Liver (tissue), 9 donors: ENCODE data around the gene KLHDC10. TPM values are rescaled to one million over a fixed set of nuclear protein-coding genes. Genes with fewer than 3 reads are reported as not detected.
"Not testable (repeated sequence)": the region's sequence is repeated elsewhere in the genome, so short reads cannot be mapped to it uniquely, and the experiment has no call there.

Experiments
- DNase-seq: peaks from one replicate; pipeline ENCODE4 v3.0.0-alpha.2; 2017; ENCODE audit warnings: low spot score
- H3K27ac ChIP-seq, 2 donors: one replicate each; pipeline ENCODE4 v1.7.0; 2013; ENCODE audit warnings: inconsistent platforms in 2 of 2, low read length in 2 of 2, control low read depth in 1 of 2, low read depth in 1 of 2, mild to moderate bottlenecking in 1 of 2
- H3K27me3 ChIP-seq, 4 donors: one replicate each; pipeline versions ENCODE4 v1.6.1 to v1.7.0; 2013; ENCODE audit warnings: low read length in 3 of 4, inconsistent platforms in 1 of 4, mild to moderate bottlenecking in 1 of 4, moderate library complexity in 1 of 4; ENCODE audit not compliant: control insufficient read depth in 4 of 4, insufficient read depth in 4 of 4
- H3K36me3 ChIP-seq, 4 donors: one replicate each; pipeline versions ENCODE4 v1.6.1 to v1.7.0; 2013; ENCODE audit warnings: low read length in 3 of 4, mild to moderate bottlenecking in 3 of 4, low read depth in 1 of 4, moderate library complexity in 1 of 4; ENCODE audit not compliant: control insufficient read depth in 4 of 4, insufficient read depth in 3 of 4
- H3K4me1 ChIP-seq, 4 donors: one replicate each; pipeline versions ENCODE4 v1.6.1 to v1.7.0; 2013; ENCODE audit warnings: low read length in 3 of 4, mild to moderate bottlenecking in 3 of 4, moderate library complexity in 1 of 4; ENCODE audit not compliant: control insufficient read depth in 4 of 4, insufficient read depth in 4 of 4
- H3K4me3 ChIP-seq, 3 donors: one replicate each; pipeline versions ENCODE4 v1.6.1 to v1.7.0; 2013; ENCODE audit warnings: low read length in 3 of 3, control low read depth in 1 of 3, low read depth in 1 of 3, mild to moderate bottlenecking in 1 of 3
- H3K9ac ChIP-seq, 2 donors: one replicate each; pipeline ENCODE4 v1.7.0; 2013; ENCODE audit warnings: low read length in 2 of 2, mild to moderate bottlenecking in 2 of 2, moderate library complexity in 2 of 2, control low read depth in 1 of 2, low read depth in 1 of 2
- H3K9me3 ChIP-seq, 4 donors: one replicate each; pipeline versions ENCODE4 v1.6.1 to v1.7.0; 2013; ENCODE audit warnings: low read length in 3 of 4; ENCODE audit not compliant: control insufficient read depth in 4 of 4
- ATF3 ChIP-seq: IDR thresholded peaks from 2 replicates; pipeline ENCODE4 v1.6.1; 2016; ENCODE audit warnings: antibody characterized with exemption
- EGR1 ChIP-seq, 2 donors: IDR thresholded peaks; 2 replicates each; pipeline ENCODE4 v1.6.1; 2016 to 2018; ENCODE audit warnings: antibody characterized with exemption in 2 of 2, low read depth in 2 of 2
- FOXA1 ChIP-seq: IDR thresholded peaks from 2 replicates; pipeline ENCODE4 v1.6.1; 2016; ENCODE audit warnings: antibody characterized with exemption
- FOXA2 ChIP-seq: IDR thresholded peaks from 2 replicates; pipeline ENCODE4 v1.6.1; 2016; ENCODE audit warnings: antibody characterized with exemption
- HNF4A ChIP-seq, 2 donors: conservative IDR thresholded peaks; 2 replicates each; pipeline ENCODE4 v1.6.1; 2016; ENCODE audit warnings: antibody characterized with exemption in 2 of 2, mild to moderate bottlenecking in 2 of 2
- JUND ChIP-seq, 2 donors: IDR thresholded peaks; 2 replicates each; pipeline ENCODE4 v1.6.1; 2016; ENCODE audit warnings: antibody characterized with exemption in 2 of 2
- MAX ChIP-seq: IDR thresholded peaks from 2 replicates; pipeline ENCODE4 v1.6.1; 2016; ENCODE audit warnings: antibody characterized with exemption
- RAD21 ChIP-seq, 2 donors: IDR thresholded peaks; 2 replicates each; pipeline ENCODE4 v1.6.1; 2016; ENCODE audit warnings: antibody characterized with exemption in 2 of 2, mild to moderate bottlenecking in 2 of 2
- REST ChIP-seq: IDR thresholded peaks from 2 replicates; pipeline ENCODE4 v1.6.1; 2016; ENCODE audit warnings: antibody characterized with exemption, mild to moderate bottlenecking
- RXRA ChIP-seq, 2 donors: IDR thresholded peaks; 2 replicates each; pipeline ENCODE4 v1.6.1; 2017 to 2018; ENCODE audit warnings: antibody characterized with exemption in 2 of 2, mild to moderate bottlenecking in 1 of 2
- SP1 ChIP-seq: IDR thresholded peaks from 2 replicates; pipeline ENCODE4 v1.6.1; 2018; ENCODE audit warnings: antibody characterized with exemption, mild to moderate bottlenecking
- TAF1 ChIP-seq: conservative IDR thresholded peaks from 2 replicates; pipeline ENCODE4 v1.6.1; 2016; ENCODE audit warnings: antibody characterized with exemption, mild to moderate bottlenecking
- YY1 ChIP-seq: IDR thresholded peaks from 2 replicates; pipeline ENCODE4 v1.6.1; 2016; ENCODE audit warnings: antibody characterized with exemption, mild to moderate bottlenecking
- WGBS: extraction: QIAGEN DNeasy Blood & Tissue Kit; methylation state at CpG from one replicate; pipeline ENCODE4 v1.1.7; 2013; 5-methylcytosine and 5-hydroxymethylcytosine counted together
- polyA plus RNA-seq, 2 donors: library from polyadenylated mRNA; stranded (reverse) in 1 of 2; unstranded in 1 of 2; fragments of 200-250 nt in 1 of 2; fragments of >200 nt in 1 of 2; fragmentation: Nextera tagmentation in 1 of 2; extraction: Ambion mirVana in 1 of 2; gene quantifications; one replicate each; pipeline versions ENCODE4 v1.2.1 to v1.2.3, GENCODE V29; 2013 to 2015
- total RNA-seq, 2 donors: library from RNA; depleted of rRNA; stranded (reverse); fragments of >200 nt; gene quantifications; one replicate each; pipeline ENCODE4 v1.2.3, GENCODE V29; 2014
- TF ChIP-seq, protein P1 (sequence below): IDR thresholded peaks from 2 replicates; pipeline ENCODE4 v1.6.1; 2016; ENCODE audit warnings: antibody characterized with exemption
- TF ChIP-seq, protein P2 (sequence below): fragments of 150-350 bp; IDR thresholded peaks from 2 replicates; pipeline ENCODE4 v1.5.1; 2017; ENCODE audit warnings: improper control_type of control experiment, low read depth, low read length; ENCODE audit not compliant: missing input control
- donor health status: healthy.
- donor health status: healthy.
- donor health status: healthy.
- donor health status: healthy.
- donor health status: healthy.

The KLHDC10 gene
- total and polyA plus RNA-seq, 4 donors = 10.8 to 31.2 (median 17.4) TPM

DNA sequence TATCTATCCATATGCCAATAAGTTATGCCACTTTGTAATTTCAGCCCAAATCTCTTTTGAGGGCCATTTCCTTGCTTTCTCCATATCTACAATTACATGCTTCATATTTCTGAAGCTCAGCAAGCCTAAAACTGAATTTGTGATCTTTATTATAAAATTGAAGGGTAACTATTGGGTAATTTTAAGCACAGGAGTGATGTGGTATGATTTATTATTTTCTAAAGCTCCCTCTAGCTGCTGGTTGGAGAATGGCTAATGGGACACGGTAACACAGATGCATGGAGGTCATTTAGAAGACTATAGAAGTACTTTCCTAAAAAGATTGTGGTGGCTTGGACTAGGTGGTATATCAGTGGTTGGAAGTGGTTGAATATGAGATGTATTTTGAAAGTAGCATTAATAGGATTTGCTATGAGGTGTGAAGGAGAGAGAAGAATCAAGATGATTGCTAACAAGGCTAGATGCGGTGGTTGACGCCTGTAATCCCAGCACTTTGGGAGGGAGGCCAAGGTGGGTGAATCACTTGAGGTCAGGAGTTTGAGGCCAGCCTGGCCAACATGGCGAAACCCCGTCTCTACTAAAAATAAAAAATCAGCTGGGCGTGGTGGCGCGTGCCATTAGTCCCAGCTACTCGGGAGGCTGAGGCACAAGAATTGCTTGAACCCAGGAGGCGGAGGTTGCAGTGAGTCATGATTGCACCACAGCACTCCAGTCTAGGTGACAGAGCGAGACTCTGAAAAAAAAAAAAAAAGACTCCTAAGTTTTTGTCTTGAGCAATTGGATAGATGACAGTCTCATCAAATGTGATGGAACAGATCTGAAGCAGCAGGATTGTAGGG is 13.9 kb downstream of the KLHDC10 start:
- Histone ChIP-seq H3K9ac (no peak overlapping the region), H3K27me3 (no peaks in the 10 kb centered on the region), H3K36me3 (peaks cover 0 to 1% (median 0%) of the 10 kb centered on the region in 4 donors), H3K9me3 (no peaks in the 10 kb centered on the region), H3K4me1 (peaks cover 0 to 7% (median 2%) of the 10 kb centered on the region in 4 donors), H3K4me3 (no peak overlapping the region), H3K27ac (no peak overlapping the region)
- no peak for DNase-seq
- 94% methylated on average over 11 of the region's 11 CpGs for WGBS
- TF ChIP-seq SP1 = no peak
- TF ChIP-seq, protein P1, sequence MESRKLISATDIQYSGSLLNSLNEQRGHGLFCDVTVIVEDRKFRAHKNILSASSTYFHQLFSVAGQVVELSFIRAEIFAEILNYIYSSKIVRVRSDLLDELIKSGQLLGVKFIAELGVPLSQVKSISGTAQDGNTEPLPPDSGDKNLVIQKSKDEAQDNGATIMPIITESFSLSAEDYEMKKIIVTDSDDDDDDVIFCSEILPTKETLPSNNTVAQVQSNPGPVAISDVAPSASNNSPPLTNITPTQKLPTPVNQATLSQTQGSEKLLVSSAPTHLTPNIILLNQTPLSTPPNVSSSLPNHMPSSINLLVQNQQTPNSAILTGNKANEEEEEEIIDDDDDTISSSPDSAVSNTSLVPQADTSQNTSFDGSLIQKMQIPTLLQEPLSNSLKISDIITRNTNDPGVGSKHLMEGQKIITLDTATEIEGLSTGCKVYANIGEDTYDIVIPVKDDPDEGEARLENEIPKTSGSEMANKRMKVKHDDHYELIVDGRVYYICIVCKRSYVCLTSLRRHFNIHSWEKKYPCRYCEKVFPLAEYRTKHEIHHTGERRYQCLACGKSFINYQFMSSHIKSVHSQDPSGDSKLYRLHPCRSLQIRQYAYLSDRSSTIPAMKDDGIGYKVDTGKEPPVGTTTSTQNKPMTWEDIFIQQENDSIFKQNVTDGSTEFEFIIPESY = no peak
- TF ChIP-seq HNF4A (conservative IDR thresholded peaks at IDR 0.05) = no peak
- TF ChIP-seq JUND (IDR thresholded peaks at IDR 0.05) = no peak
- TF ChIP-seq ATF3 = no peak
- TF ChIP-seq YY1 = no peak
- peak; percentile 28 to 64 for TF ChIP-seq RAD21 (IDR thresholded peaks at IDR 0.05)
- TF ChIP-seq EGR1 (IDR thresholded peaks at IDR 0.05; ENCODE audit: low read depth in 2 of 2) = no peak
- no peak for TF ChIP-seq REST
- no peak for TF ChIP-seq TAF1
- no peak for TF ChIP-seq MAX
- no peak for TF ChIP-seq FOXA1
- TF ChIP-seq, protein P2, sequence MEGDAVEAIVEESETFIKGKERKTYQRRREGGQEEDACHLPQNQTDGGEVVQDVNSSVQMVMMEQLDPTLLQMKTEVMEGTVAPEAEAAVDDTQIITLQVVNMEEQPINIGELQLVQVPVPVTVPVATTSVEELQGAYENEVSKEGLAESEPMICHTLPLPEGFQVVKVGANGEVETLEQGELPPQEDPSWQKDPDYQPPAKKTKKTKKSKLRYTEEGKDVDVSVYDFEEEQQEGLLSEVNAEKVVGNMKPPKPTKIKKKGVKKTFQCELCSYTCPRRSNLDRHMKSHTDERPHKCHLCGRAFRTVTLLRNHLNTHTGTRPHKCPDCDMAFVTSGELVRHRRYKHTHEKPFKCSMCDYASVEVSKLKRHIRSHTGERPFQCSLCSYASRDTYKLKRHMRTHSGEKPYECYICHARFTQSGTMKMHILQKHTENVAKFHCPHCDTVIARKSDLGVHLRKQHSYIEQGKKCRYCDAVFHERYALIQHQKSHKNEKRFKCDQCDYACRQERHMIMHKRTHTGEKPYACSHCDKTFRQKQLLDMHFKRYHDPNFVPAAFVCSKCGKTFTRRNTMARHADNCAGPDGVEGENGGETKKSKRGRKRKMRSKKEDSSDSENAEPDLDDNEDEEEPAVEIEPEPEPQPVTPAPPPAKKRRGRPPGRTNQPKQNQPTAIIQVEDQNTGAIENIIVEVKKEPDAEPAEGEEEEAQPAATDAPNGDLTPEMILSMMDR = peak; percentile 45
- TF ChIP-seq RXRA (IDR thresholded peaks at IDR 0.05) = no peak
- TF ChIP-seq FOXA2 = no peak

DNA sequence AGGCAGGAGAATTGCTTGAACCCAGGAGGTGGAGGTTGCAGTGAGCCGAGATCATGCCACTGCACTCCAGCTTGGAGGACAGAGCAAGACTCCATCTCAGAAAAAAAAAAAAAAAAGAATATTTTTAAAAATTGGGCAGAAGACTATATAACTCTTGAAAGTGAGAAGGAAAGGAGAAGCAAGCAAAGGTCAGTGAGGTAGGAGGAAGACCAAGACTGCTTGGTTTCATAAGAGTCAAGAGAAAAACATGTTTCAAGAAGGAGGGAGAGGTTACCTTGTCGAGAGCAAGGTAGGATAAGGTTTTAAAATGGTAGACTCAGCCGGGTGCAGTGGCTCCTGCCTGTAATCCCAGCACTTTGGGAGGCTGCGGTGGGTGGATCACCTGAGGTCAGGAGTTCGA is 14.9 kb downstream of the KLHDC10 start:
- not testable (repeated sequence) for DNase-seq, H3K27ac ChIP-seq, H3K4me1 ChIP-seq, H3K27me3 ChIP-seq, H3K4me3 ChIP-seq, H3K36me3 ChIP-seq, H3K9ac ChIP-seq, H3K9me3 ChIP-seq
- WGBS = 88% methylated on average over 5 of the region's 5 CpGs
